Umbilical cord (tissue), 2 donors: ENCODE results near the gene TOMM40. TPM values are rescaled to one million over a fixed set of nuclear protein-coding genes. Genes with fewer than 3 reads are reported as not detected.

Experiments used
- DNase-seq: peaks from one replicate; pipeline ENCODE4 v3.0.0-alpha.2; 2015; ENCODE audit warnings: low spot score
- total RNA-seq: library from RNA; depleted of rRNA; stranded (reverse); fragments of >200 nt; gene quantifications from one replicate; pipeline ENCODE4 v1.2.3, GENCODE V29; 2014; ENCODE audit warnings: low replicate concordance; ENCODE audit not compliant: insufficient read depth

The TOMM40 gene
- total RNA-seq, 1 donor from 2014 or later, result 14.9 TPM

- peak; percentile 36 for DNase-seq
Observed at GRCh38 chr19:44927746-44928145, 36.7 kb downstream of the TOMM40 start.

- DNase-seq, result no peak
Observed at GRCh38 chr19:44930088-44930487, 39.0 kb downstream of the TOMM40 start.

GRCh38 chr19:44931541-44931940 is 40.5 kb downstream of the TOMM40 start:
- no peak for DNase-seq

GRCh38 chr19:44939668-44940067 is 48.6 kb downstream of the TOMM40 start:
- DNase-seq, result no peak

- no peak for DNase-seq
Observed at GRCh38 chr19:44942067-44942571, 51.1 kb downstream of the TOMM40 start, which contains the start of gene APOC4. APOC4 (plus strand) TSS chr19:44942237; CDS start chr19:44942278, 41 bp downstream.

GRCh38 chr19:44943801-44944249 is 52.8 kb downstream of the TOMM40 start:
- peak; percentile 35 for DNase-seq

GRCh38 chr19:44947041-44947581 is 56.1 kb downstream of the TOMM40 start:
- no peak for DNase-seq

- no peak for DNase-seq
Observed at GRCh38 chr19:44948237-44948636, 57.2 kb downstream of the TOMM40 start.

GRCh38 chr19:44948763-44949374 is 57.8 kb downstream of the TOMM40 start:
- DNase-seq, result no peak

GRCh38 chr19:44949550-44949949 is 58.5 kb downstream of the TOMM40 start:
- DNase-seq, result no peak

- DNase-seq, result peak; percentile 82
Observed at GRCh38 chr19:44951179-44952159, 60.4 kb downstream of the TOMM40 start.

Other genes with a start within 250 kb of the TOMM40 start
- 38.0 TPM for gene PVR, start 247.3 kb upstream of the TOMM40 start, total RNA-seq
- not detected for gene CEACAM19, start 219.8 kb upstream of the TOMM40 start, total RNA-seq
- not detected for gene CEACAM16, start 192.1 kb upstream of the TOMM40 start, total RNA-seq
- 1.2 TPM for gene BCL3, start 142.5 kb upstream of the TOMM40 start, total RNA-seq
- 4.1 TPM for gene CBLC, start 113.4 kb upstream of the TOMM40 start, total RNA-seq
- 22.6 TPM for gene BCAM, start 82.2 kb upstream of the TOMM40 start, total RNA-seq
- gene NECTIN2, start 45.0 kb upstream of the TOMM40 start, total RNA-seq, result 52.0 TPM
- 53.4 TPM for gene APOE, start 14.5 kb downstream of the TOMM40 start, total RNA-seq
- not detected for gene APOC1, start 23.4 kb downstream of the TOMM40 start, total RNA-seq
- gene APOC4, start 51.0 kb downstream of the TOMM40 start, total RNA-seq, result not detected
- gene APOC2, start 54.8 kb downstream of the TOMM40 start, total RNA-seq, result not detected
- gene CLPTM1, start 64.1 kb downstream of the TOMM40 start, total RNA-seq, result 34.4 TPM
- gene RELB, start 110.2 kb downstream of the TOMM40 start, total RNA-seq, result 4.8 TPM
- gene CLASRP, start 147.8 kb downstream of the TOMM40 start, total RNA-seq, result 12.0 TPM
- not detected for gene ZNF296, start 185.2 kb downstream of the TOMM40 start, total RNA-seq
- gene GEMIN7, start 188.0 kb downstream of the TOMM40 start, total RNA-seq, result 3.1 TPM
- gene PPP1R37, start 201.9 kb downstream of the TOMM40 start, total RNA-seq, result 40.2 TPM